Measurements from ENCODE around the gene GABPA.

The GABPA gene

DNA sequence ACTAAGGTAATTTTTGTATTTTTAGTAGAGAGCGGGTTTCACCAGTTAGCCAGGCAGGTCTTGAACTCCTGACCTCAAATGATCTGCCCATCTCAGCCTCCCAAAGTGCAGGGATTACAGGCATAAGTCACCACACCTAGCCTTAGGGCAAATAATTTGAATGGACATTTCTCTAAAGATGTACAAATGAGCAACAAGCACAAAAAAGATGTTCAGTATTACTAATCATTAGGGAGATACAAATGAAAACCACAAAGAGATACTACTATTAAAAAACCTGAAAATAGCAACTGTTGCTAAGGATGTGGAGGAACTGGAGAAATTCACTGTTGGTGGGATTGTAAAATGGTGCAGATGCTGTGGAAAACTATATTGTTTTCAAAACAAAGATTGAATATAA lies 79.1 kb downstream of the GABPA start:
- DNase-seq, result no peak

DNA sequence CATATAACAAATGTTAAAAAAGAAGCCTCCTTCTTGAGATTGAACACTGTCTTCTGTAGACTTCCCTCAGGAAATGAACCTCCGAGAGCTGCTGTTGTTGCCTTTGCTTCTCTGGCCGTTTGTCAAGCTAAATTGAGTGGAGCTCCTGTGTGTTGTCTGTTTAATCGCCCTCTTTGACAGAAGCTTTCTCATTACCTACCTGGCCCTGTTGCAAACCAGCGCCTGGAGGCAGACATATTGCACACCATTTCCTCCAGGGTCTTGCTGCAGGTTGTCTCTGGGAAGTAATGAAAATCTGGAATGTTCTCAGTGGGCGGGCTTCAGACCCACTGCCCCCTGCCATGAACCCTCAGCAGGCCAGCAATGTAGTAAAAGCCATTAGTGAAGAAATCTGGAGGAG lies 83.3 kb downstream of the GABPA start:
- DNase-seq, result no peak

DNA sequence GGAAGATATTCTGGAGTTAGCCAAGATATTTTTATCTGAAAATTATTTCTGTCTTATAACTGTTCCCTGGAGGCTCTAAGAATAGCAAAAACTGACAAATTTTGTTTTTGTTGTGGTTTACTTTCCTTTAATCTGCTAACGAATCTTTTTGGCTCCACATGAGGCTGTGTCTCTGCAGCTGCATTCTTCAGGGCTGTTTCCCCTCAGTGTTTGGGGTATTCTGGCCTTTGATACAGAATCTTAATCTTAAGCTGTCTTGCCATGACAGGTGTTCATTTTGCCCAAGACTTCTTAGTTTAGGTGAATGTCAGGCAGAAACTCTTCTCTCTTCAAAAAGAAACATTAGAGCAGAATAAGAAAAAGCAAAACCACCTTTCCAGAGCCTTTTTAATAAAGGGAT lies 83.8 kb downstream of the GABPA start:
- DNase-seq, result no peak
